NCI-H1105 treated with DMSO at 0.1 percent for 48 hours (cell line): ENCODE data around the gene ACCSL.

Experiments used
- DNase-seq: peaks from one replicate; lab custom pipeline; 2025; lab: John Stamatoyannopoulos, UW

ACCSL gene

GRCh38 chr11:44096360-44097185, 48.8 kb downstream of the ACCSL start:
- no peak for DNase-seq

GRCh38 chr11:44097821-44098220, 50.0 kb downstream of the ACCSL start:
- no peak for DNase-seq

GRCh38 chr11:44101098-44101497, 53.3 kb downstream of the ACCSL start:
- no peak for DNase-seq

- no peak for DNase-seq
Observed at GRCh38 chr11:44104481-44105294, 56.9 kb downstream of the ACCSL start.

GRCh38 chr11:44108260-44108659, 60.5 kb downstream of the ACCSL start:
- no peak for DNase-seq
